Neuronal stem cell (in vitro differentiated cells): ENCODE results near the gene NOS3.
A peak's percentile ranks its signal among the peaks of the same experiment; 100 is the strongest.

ENCODE experiments used
- DNase-seq: peaks from one replicate; pipeline ENCODE4 v3.0.0-alpha.2; 2013; ENCODE audit warnings: low spot score
- H2AFZ ChIP-seq: one replicate; pipeline ENCODE4 v1.6.1; 2013; ENCODE audit warnings: mild to moderate bottlenecking, low read length, inconsistent platforms
- H2AK5ac ChIP-seq: 2 replicates; pipeline ENCODE4 v1.6.1; 2013; ENCODE audit warnings: low read depth, mild to moderate bottlenecking, inconsistent platforms, low read length, moderate library complexity, mixed read lengths
- H2BK120ac ChIP-seq: 2 replicates; pipeline ENCODE4 v1.6.1; 2013; ENCODE audit warnings: low read depth, mild to moderate bottlenecking, inconsistent platforms, low read length, moderate library complexity, mixed read lengths
- H2BK12ac ChIP-seq: one replicate; pipeline ENCODE4 v1.6.1; 2013; ENCODE audit warnings: low read length, inconsistent platforms
- H2BK15ac ChIP-seq: 2 replicates; pipeline ENCODE4 v1.6.1; 2013; ENCODE audit warnings: mild to moderate bottlenecking, low read length, inconsistent platforms, mixed read lengths
- H2BK5ac ChIP-seq: one replicate; pipeline ENCODE4 v1.6.1; 2013; ENCODE audit warnings: inconsistent platforms, mild to moderate bottlenecking, low read length, moderate library complexity
- H3K14ac ChIP-seq: one replicate; pipeline ENCODE4 v1.6.1; 2013; ENCODE audit warnings: low read length, inconsistent platforms
- H3K18ac ChIP-seq: 2 replicates; pipeline ENCODE4 v1.6.1; 2013; ENCODE audit warnings: low read length, inconsistent platforms
- H3K23ac ChIP-seq: 2 replicates; pipeline ENCODE4 v1.6.1; 2013; ENCODE audit warnings: low read depth, mild to moderate bottlenecking, mixed read lengths, low read length, inconsistent platforms; ENCODE audit not compliant: poor library complexity
- H3K27ac ChIP-seq: replicated peaks from 3 replicates; pipeline ENCODE4 v1.5.1; 2013; ENCODE audit warnings: low read length, inconsistent platforms
- H3K27me3 ChIP-seq, 3 experiments: 2 replicates each; pipeline ENCODE4 v1.6.1; 2013; ENCODE audit warnings: low read length in 3 of 3, mild to moderate bottlenecking in 2 of 3, inconsistent platforms in 1 of 3, low read depth in 1 of 3, mixed read lengths in 1 of 3, moderate library complexity in 1 of 3; ENCODE audit not compliant: control insufficient read depth in 3 of 3, insufficient read depth in 3 of 3
- H3K36me3 ChIP-seq, 2 donors: replicated peaks in 1 of 2; 2 replicates each; pipeline ENCODE4 v1.6.1; 2013; ENCODE audit warnings: low read length in 2 of 2; ENCODE audit not compliant: control insufficient read depth in 2 of 2, insufficient read depth in 2 of 2
- H3K4ac ChIP-seq: 2 replicates; pipeline ENCODE4 v1.6.1; 2013; ENCODE audit warnings: inconsistent platforms, mild to moderate bottlenecking, low read length, moderate library complexity
- H3K4me1 ChIP-seq, 2 donors: 1 replicate in 1 of 2; 2 replicates in 1 of 2; pipeline ENCODE4 v1.6.1; 2013; ENCODE audit warnings: low read length in 2 of 2, low read depth in 1 of 2; ENCODE audit not compliant: control insufficient read depth in 2 of 2, insufficient read depth in 1 of 2
- H3K4me2 ChIP-seq: one replicate; pipeline ENCODE4 v1.6.1; 2013; ENCODE audit warnings: mild to moderate bottlenecking, low read length, inconsistent platforms; ENCODE audit not compliant: insufficient read depth, poor library complexity, severe bottlenecking
- H3K4me3 ChIP-seq, 2 donors: 2 replicates each; pipeline ENCODE4 v1.5.1; 2013; ENCODE audit warnings: low read length in 2 of 2, mild to moderate bottlenecking in 2 of 2, inconsistent platforms in 1 of 2, moderate library complexity in 1 of 2
- H3K79me1 ChIP-seq: one replicate; pipeline ENCODE4 v1.6.1; 2013; ENCODE audit warnings: low read depth, mild to moderate bottlenecking, inconsistent platforms, low read length, moderate library complexity
- H3K9ac ChIP-seq: one replicate; pipeline ENCODE4 v1.6.1; 2013; ENCODE audit warnings: mild to moderate bottlenecking, low read depth, low read length, inconsistent platforms; ENCODE audit not compliant: poor library complexity
- H3K9me3 ChIP-seq, 2 donors: replicated peaks in 1 of 2; 2 replicates each; pipeline versions ENCODE3 to v1.6.1; 2013; ENCODE audit warnings: low read length in 2 of 2, mild to moderate bottlenecking in 2 of 2, inconsistent platforms in 1 of 2, low read depth in 1 of 2, mixed read lengths in 1 of 2, moderate library complexity in 1 of 2; ENCODE audit not compliant: control insufficient read depth in 2 of 2, insufficient read depth in 1 of 2
- H4K8ac ChIP-seq: one replicate; pipeline ENCODE4 v1.6.1; 2013; ENCODE audit warnings: low read depth, mild to moderate bottlenecking, inconsistent platforms, low read length, moderate library complexity
- H4K91ac ChIP-seq: one replicate; pipeline ENCODE4 v1.6.1; 2013; ENCODE audit warnings: low read length, low read depth, mild to moderate bottlenecking, inconsistent platforms; ENCODE audit not compliant: poor library complexity
- WGBS, 2 donors: extraction: QIAGEN DNeasy Blood & Tissue Kit; methylation state at CpG; one replicate each; pipeline ENCODE4 v1.1.7; 2013; ENCODE audit warnings: missing lambda C conversion rate in 2 of 2, mixed read lengths in 1 of 2; ENCODE audit not compliant: insufficient read length in 2 of 2, insufficient replicate concordance in 1 of 2; ENCODE audit errors: extremely low coverage in 2 of 2; 5-methylcytosine and 5-hydroxymethylcytosine counted together

Gene NOS3

GRCh38 chr7:150992051-150992640 is 1.3 kb downstream of the NOS3 start:
- H3K14ac ChIP-seq, result no peak overlapping the region
- H3K4me2 ChIP-seq, result no peak overlapping the region
- H4K91ac ChIP-seq, result no peak overlapping the region
- peak overlapping the region; percentile 33 for H3K18ac ChIP-seq
- H3K9me3 ChIP-seq, result peaks cover 5 to 18% of the 10 kb centered on the region in 2 donors
- no peak overlapping the region for H2BK12ac ChIP-seq
- peaks cover 22 to 31% of the 10 kb centered on the region in 2 donors for H3K4me1 ChIP-seq
- no peaks in the 10 kb centered on the region for H3K79me1 ChIP-seq
- no peaks in the 10 kb centered on the region for H3K36me3 ChIP-seq
- DNase-seq, result no peak
- no peak overlapping the region for H2BK120ac ChIP-seq
- no CpG with 5 or more reads among the region's 6 CpGs for WGBS, 2 donors
- H3K4me3 ChIP-seq, result no peak overlapping the region
- no peak overlapping the region for H2BK5ac ChIP-seq
- H2AFZ ChIP-seq, result peak overlapping the region; percentile 31
- peak overlapping the region; percentile 60 for H2BK15ac ChIP-seq
- no peak overlapping the region for H3K4ac ChIP-seq
- no peaks in the 10 kb centered on the region for H3K27me3 ChIP-seq
- no peak overlapping the region for H3K27ac ChIP-seq
- H3K9ac ChIP-seq, result no peak overlapping the region
- no peak overlapping the region for H3K23ac ChIP-seq
- H4K8ac ChIP-seq, result no peak overlapping the region
- H2AK5ac ChIP-seq, result no peak overlapping the region

- Histone ChIP-seq H2BK12ac (peak overlapping the region; percentile 88), H2BK15ac (peak overlapping the region; percentile 46), H3K9ac (no peak overlapping the region), H2BK5ac (peak overlapping the region; percentile 62), H2AFZ (peak overlapping the region; percentile 76), H3K36me3 (no peaks in the 10 kb centered on the region), H3K9me3 (peaks cover 5 to 18% of the 10 kb centered on the region in 2 donors), H3K4me2 (no peak overlapping the region), H3K79me1 (no peaks in the 10 kb centered on the region), H3K27me3 (no peaks in the 10 kb centered on the region), H3K4me1 (peaks cover 22 to 31% of the 10 kb centered on the region in 2 donors), H3K18ac (peak overlapping the region; percentile 95), H2AK5ac (peak overlapping the region; percentile 93), H4K91ac (peak overlapping the region; percentile 99), H3K27ac (peak overlapping the region; percentile 52), H4K8ac (no peak overlapping the region), H3K14ac (peak overlapping the region; percentile 78), H3K4ac (peak overlapping the region; percentile 56), H3K23ac (no peak overlapping the region), H3K4me3 (peak overlapping the region in 1 of 2 donors; percentile 2), H2BK120ac (peak overlapping the region; percentile 2)
- WGBS, 2 donors, result no CpG with 5 or more reads among the region's 5 CpGs
- DNase-seq, result peak; percentile 85
These were observed 2.1 kb downstream of the NOS3 start for GRCh38 chr7:150992833-150993302.

DNA sequence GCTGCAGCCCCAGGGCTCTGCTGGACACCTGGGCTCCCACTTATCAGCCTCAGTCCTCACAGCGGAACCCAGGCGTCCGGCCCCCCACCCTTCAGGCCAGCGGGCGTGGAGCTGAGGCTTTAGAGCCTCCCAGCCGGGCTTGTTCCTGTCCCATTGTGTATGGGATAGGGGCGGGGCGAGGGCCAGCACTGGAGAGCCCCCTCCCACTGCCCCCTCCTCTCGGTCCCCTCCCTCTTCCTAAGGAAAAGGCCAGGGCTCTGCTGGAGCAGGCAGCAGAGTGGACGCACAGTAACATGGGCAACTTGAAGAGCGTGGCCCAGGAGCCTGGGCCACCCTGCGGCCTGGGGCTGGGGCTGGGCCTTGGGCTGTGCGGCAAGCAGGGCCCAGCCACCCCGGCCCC is 2.7 kb downstream of the NOS3 start:
- DNase-seq, result no peak
- H2BK15ac ChIP-seq, result peak overlapping the region; percentile 46
- peaks cover 19 to 31% of the 10 kb centered on the region in 2 donors for H3K4me1 ChIP-seq
- H3K79me1 ChIP-seq, result no peaks in the 10 kb centered on the region
- H2BK12ac ChIP-seq, result no peak overlapping the region
- peaks cover 5 to 18% of the 10 kb centered on the region in 2 donors for H3K9me3 ChIP-seq
- H4K8ac ChIP-seq, result no peak overlapping the region
- no peak overlapping the region for H3K14ac ChIP-seq
- H3K9ac ChIP-seq, result no peak overlapping the region
- no peaks in the 10 kb centered on the region for H3K27me3 ChIP-seq
- peak overlapping the region; percentile 93 for H2AK5ac ChIP-seq
- no peak overlapping the region for H3K23ac ChIP-seq
- H3K4me3 ChIP-seq, result peak overlapping the region in 1 of 2 donors; percentile 29
- no peaks in the 10 kb centered on the region for H3K36me3 ChIP-seq
- WGBS, 2 donors, result no CpG with 5 or more reads among the region's 14 CpGs
- H3K27ac ChIP-seq, result peak overlapping the region; percentile 52
- peak overlapping the region; percentile 76 for H2AFZ ChIP-seq
- peak overlapping the region; percentile 95 for H3K18ac ChIP-seq
- H3K4me2 ChIP-seq, result no peak overlapping the region
- H2BK5ac ChIP-seq, result peak overlapping the region; percentile 62
- H4K91ac ChIP-seq, result peak overlapping the region; percentile 99
- peak overlapping the region; percentile 2 for H2BK120ac ChIP-seq
- peak overlapping the region; percentile 56 for H3K4ac ChIP-seq

- peak overlapping the region; percentile 55 for H2BK15ac ChIP-seq
- no peak overlapping the region for H2BK120ac ChIP-seq
- H3K27me3 ChIP-seq, result no peaks in the 10 kb centered on the region
- H3K4me2 ChIP-seq, result no peak overlapping the region
- H3K36me3 ChIP-seq, result no peaks in the 10 kb centered on the region
- no peak overlapping the region for H4K91ac ChIP-seq
- peak overlapping the region in 1 of 2 donors; percentile 29 for H3K4me3 ChIP-seq
- peak overlapping the region; percentile 62 for H2BK5ac ChIP-seq
- peaks cover 5 to 18% of the 10 kb centered on the region in 2 donors for H3K9me3 ChIP-seq
- peaks cover 15 to 29% of the 10 kb centered on the region in 2 donors for H3K4me1 ChIP-seq
- H2AFZ ChIP-seq, result peak overlapping the region; percentile 76
- H4K8ac ChIP-seq, result no peak overlapping the region
- H3K23ac ChIP-seq, result peak overlapping the region; percentile 2
- H2BK12ac ChIP-seq, result no peak overlapping the region
- DNase-seq, result no peak
- H3K27ac ChIP-seq, result no peak overlapping the region
- H3K14ac ChIP-seq, result no peak overlapping the region
- peak overlapping the region; percentile 93 for H2AK5ac ChIP-seq
- WGBS, 2 donors, result no CpG with 5 or more reads among the region's 15 CpGs
- H3K9ac ChIP-seq, result no peak overlapping the region
- no peaks in the 10 kb centered on the region for H3K79me1 ChIP-seq
- no peak overlapping the region for H3K18ac ChIP-seq
- no peak overlapping the region for H3K4ac ChIP-seq
These were observed 3.5 kb downstream of the NOS3 start for GRCh38 chr7:150994141-150994837.
